BJ (cell line): ENCODE results near the gene OR8D4. TPM values are rescaled to one million over a fixed set of nuclear protein-coding genes. Genes with fewer than 3 reads are reported as not detected.

ENCODE experiments used
- CTCF ChIA-PET: fragments of 350-600 bp; formaldehyde crosslinking; extraction: SDS; loops from one replicate; lab custom pipeline; 2021; ENCODE audit warnings: antibody characterized with exemption, inconsistent platforms; lab: Yijun Ruan, JAX
- POLR2A ChIA-PET: fragments of 300-600 bp; sonication (Branson Sonifier 250); formaldehyde crosslinking; extraction: SDS; loops from one replicate; lab custom pipeline; 2021; ENCODE audit warnings: antibody characterized with exemption; lab: Charles Lee
- DNase-seq: peaks from one replicate; pipeline ENCODE4 v3.0.0-alpha.2; 2011; ENCODE audit warnings: low read depth
- H3K27me3 ChIP-seq: 2 replicates; pipeline ENCODE4 v1.6.0; 2011; ENCODE audit warnings: low read length; ENCODE audit not compliant: control insufficient read depth, insufficient read depth
- H3K36me3 ChIP-seq: 2 replicates; pipeline ENCODE4 v1.5.1; 2011; ENCODE audit warnings: low read length; ENCODE audit not compliant: control insufficient read depth, insufficient read depth
- H3K4me3 ChIP-seq: 2 replicates; pipeline ENCODE4 v1.5.1; 2011; ENCODE audit warnings: low read depth, mild to moderate bottlenecking, control low read depth, low read length
- polyA plus RNA-seq: library from polyadenylated mRNA; depleted of rRNA; stranded (reverse); fragments of >200 nt; gene quantifications from 2 replicates; pipeline ENCODE4 v1.2.3, GENCODE V29; 2011; rRNA removed
- TF ChIP-seq, protein P1 (sequence below): IDR thresholded peaks from 2 replicates; pipeline ENCODE4 v1.5.1; 2011; ENCODE audit warnings: low read depth, mild to moderate bottlenecking, control low read depth, inconsistent platforms, low read length, moderate library complexity; ENCODE audit not compliant: insufficient read depth

OR8D4 gene
- polyA plus RNA-seq, 1 experiment: not detected

DNA sequence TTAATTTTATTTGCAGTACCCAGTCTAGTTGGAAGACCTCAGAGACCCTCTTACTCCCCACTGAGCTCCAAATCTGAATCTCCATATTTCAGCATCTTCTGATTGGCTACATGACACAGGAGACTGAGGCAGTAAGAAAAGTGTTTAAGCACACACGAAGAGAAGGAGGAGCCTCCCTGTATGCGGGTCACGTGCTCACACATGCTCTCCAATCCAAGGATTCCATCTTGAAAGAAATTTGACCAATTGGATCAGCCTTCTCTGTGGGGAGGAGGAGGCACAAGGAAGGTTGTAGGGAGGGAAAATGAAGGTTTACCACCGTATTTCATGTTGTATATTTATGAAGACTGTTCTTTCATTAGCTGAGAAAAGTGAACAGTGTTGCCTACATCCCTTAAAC, 40.4 kb downstream of the OR8D4 start:
- ChIA-PET POLR2A (no interaction called here), CTCF (no interaction called here)
- H3K36me3 ChIP-seq: no peaks in the 10 kb centered on the region
- no peak overlapping the region for H3K4me3 ChIP-seq
- no peak for DNase-seq
- TF ChIP-seq, protein P1, sequence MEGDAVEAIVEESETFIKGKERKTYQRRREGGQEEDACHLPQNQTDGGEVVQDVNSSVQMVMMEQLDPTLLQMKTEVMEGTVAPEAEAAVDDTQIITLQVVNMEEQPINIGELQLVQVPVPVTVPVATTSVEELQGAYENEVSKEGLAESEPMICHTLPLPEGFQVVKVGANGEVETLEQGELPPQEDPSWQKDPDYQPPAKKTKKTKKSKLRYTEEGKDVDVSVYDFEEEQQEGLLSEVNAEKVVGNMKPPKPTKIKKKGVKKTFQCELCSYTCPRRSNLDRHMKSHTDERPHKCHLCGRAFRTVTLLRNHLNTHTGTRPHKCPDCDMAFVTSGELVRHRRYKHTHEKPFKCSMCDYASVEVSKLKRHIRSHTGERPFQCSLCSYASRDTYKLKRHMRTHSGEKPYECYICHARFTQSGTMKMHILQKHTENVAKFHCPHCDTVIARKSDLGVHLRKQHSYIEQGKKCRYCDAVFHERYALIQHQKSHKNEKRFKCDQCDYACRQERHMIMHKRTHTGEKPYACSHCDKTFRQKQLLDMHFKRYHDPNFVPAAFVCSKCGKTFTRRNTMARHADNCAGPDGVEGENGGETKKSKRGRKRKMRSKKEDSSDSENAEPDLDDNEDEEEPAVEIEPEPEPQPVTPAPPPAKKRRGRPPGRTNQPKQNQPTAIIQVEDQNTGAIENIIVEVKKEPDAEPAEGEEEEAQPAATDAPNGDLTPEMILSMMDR: no peak
- no peaks in the 10 kb centered on the region for H3K27me3 ChIP-seq

- ChIA-PET CTCF (no interaction called here), POLR2A (no interaction called here)
- no peak for DNase-seq
- H3K27me3 ChIP-seq: no peaks in the 10 kb centered on the region
- TF ChIP-seq, protein P1: no peak
- no peaks in the 10 kb centered on the region for H3K36me3 ChIP-seq
- no peak within 1 kb of the TSS for H3K4me3 ChIP-seq
These were observed 41.8 kb downstream of the OR8D4 start, which contains the start of gene OR6T1 for GRCh38 chr11:123943738-123944137. Gene OR6T1, minus strand, starts transcription at chr11:123943838. Its CDS starts 0 bp downstream, at chr11:123943838.

GRCh38 chr11:123945132-123945531, 43.2 kb downstream of the OR8D4 start:
- no peak overlapping the region for H3K4me3 ChIP-seq
- POLR2A ChIA-PET: no interaction called here
- CTCF ChIA-PET: no interaction called here
- no peaks in the 10 kb centered on the region for H3K27me3 ChIP-seq
- no peak for DNase-seq
- TF ChIP-seq, protein P1: no peak
- H3K36me3 ChIP-seq: no peaks in the 10 kb centered on the region

- TF ChIP-seq, protein P1: no peak
- H3K27me3 ChIP-seq: no peaks in the 10 kb centered on the region
- ChIA-PET CTCF (interaction anchor here (1.7 kb wide), 1 partner anchor 23 kb away, joined by 3 read pairs; no protein-coding TSS in a partner anchor), POLR2A (no interaction called here)
- H3K36me3 ChIP-seq: no peaks in the 10 kb centered on the region
- no peak for DNase-seq
- H3K4me3 ChIP-seq: no peak overlapping the region
These were observed 54.8 kb downstream of the OR8D4 start for GRCh38 chr11:123956752-123957151.

Other genes starting within 250 kb of the OR8D4 start
- gene SCN3B, start 247.5 kb upstream of the OR8D4 start, polyA plus RNA-seq: 0.16 and 0.18 TPM in 2 replicates
- gene ZNF202, start 160.5 kb upstream of the OR8D4 start, polyA plus RNA-seq: 7.4 and 8.9 TPM in 2 replicates
- gene OR6X1, start 147.6 kb upstream of the OR8D4 start, polyA plus RNA-seq: not detected in 2 replicates
- gene OR6M1, start 95.8 kb upstream of the OR8D4 start, polyA plus RNA-seq: not detected in 2 replicates
- gene TMEM225, start 16.5 kb upstream of the OR8D4 start, polyA plus RNA-seq: not detected in 2 replicates
- gene OR4D5, start 37.5 kb downstream of the OR8D4 start, polyA plus RNA-seq: not detected in 2 replicates
- gene OR6T1, start 41.7 kb downstream of the OR8D4 start, polyA plus RNA-seq: not detected in 2 replicates
- not detected in 2 replicates for gene OR10S1, start 75.6 kb downstream of the OR8D4 start, polyA plus RNA-seq
- not detected in 2 replicates for gene OR10G6, start 93.0 kb downstream of the OR8D4 start, polyA plus RNA-seq
- not detected in 2 replicates for gene OR10G4, start 110.8 kb downstream of the OR8D4 start, polyA plus RNA-seq
- gene OR10G9, start 120.8 kb downstream of the OR8D4 start, polyA plus RNA-seq: not detected in 2 replicates
- not detected in 2 replicates for gene OR10G8, start 124.6 kb downstream of the OR8D4 start, polyA plus RNA-seq
- gene OR10G7, start 139.2 kb downstream of the OR8D4 start, polyA plus RNA-seq: not detected in 2 replicates
- 6.8 and 7.1 TPM in 2 replicates for gene VWA5A, start 213.3 kb downstream of the OR8D4 start, polyA plus RNA-seq